Calu3 (cell line): ENCODE data around the gene QPCTL. TPM values are rescaled to one million over a fixed set of nuclear protein-coding genes. Genes with fewer than 3 reads are reported as not detected.
"Not testable (repeated sequence)": the region's sequence is repeated elsewhere in the genome, so short reads cannot be mapped to it uniquely, and the experiment has no call there.

Experiments used
- BruUV-seq: library from RNA; stranded (reverse); fragments of 400-500 nt; replicated peaks from 2 replicates; lab custom pipeline; 2021; lab: Mats Ljungman, UMichigan
- CTCF ChIA-PET: fragments of 300-600 bp; sonication (Branson Sonifier 250); formaldehyde crosslinking; loops from one replicate; lab custom pipeline; 2022; ENCODE audit warnings: antibody characterized with exemption; lab: Charles Lee
- DNase-seq: peaks from one replicate; pipeline ENCODE4 v3.0.0; 2022
- H3K27ac Mint-ChIP-seq: one replicate; pipeline ENCODE4 v1.8.0; 2022; ENCODE audit warnings: mixed read lengths; ENCODE audit not compliant: unreplicated experiment
- H3K27me3 Mint-ChIP-seq: one replicate; pipeline ENCODE4 v1.8.0; 2022; ENCODE audit warnings: mixed read lengths; ENCODE audit not compliant: unreplicated experiment
- H3K36me3 Mint-ChIP-seq: one replicate; pipeline ENCODE4 v1.8.0; 2022; ENCODE audit warnings: mild to moderate bottlenecking, moderate library complexity, mixed read lengths; ENCODE audit not compliant: insufficient read depth, unreplicated experiment
- H3K4me1 Mint-ChIP-seq: one replicate; pipeline ENCODE4 v1.8.0; 2022; ENCODE audit warnings: mild to moderate bottlenecking, low read depth, mixed read lengths; ENCODE audit not compliant: unreplicated experiment
- H3K4me3 Mint-ChIP-seq: one replicate; pipeline ENCODE4 v1.8.0; 2022; ENCODE audit warnings: mild to moderate bottlenecking, low read depth, moderate library complexity, mixed read lengths; ENCODE audit not compliant: unreplicated experiment
- H3K9me3 Mint-ChIP-seq: one replicate; pipeline ENCODE4 v1.8.0; 2022; ENCODE audit warnings: low read depth, mixed read lengths; ENCODE audit not compliant: unreplicated experiment
- intact Hi-C: fragments of 100-400 bp; cut with micrococcal nuclease; formaldehyde crosslinking; loops from one replicate; pipeline ENCODE4 v1.10.0; 2022; ENCODE audit not compliant: unreplicated experiment
- total RNA-seq: library from RNA; stranded (reverse); gene quantifications from 2 replicates; pipeline ENCODE4 v1.2.3, GENCODE V29; 2022
- TF ChIP-seq, protein P1 (sequence below): fragments of 200-600 bp; IDR thresholded peaks from one replicate; pipeline ENCODE4 v1.8.0; 2022; ENCODE audit warnings: antibody characterized with exemption; ENCODE audit not compliant: unreplicated experiment

Gene QPCTL
- total RNA-seq, 1 experiment from 2014 or later, result 20.4 TPM

DNA sequence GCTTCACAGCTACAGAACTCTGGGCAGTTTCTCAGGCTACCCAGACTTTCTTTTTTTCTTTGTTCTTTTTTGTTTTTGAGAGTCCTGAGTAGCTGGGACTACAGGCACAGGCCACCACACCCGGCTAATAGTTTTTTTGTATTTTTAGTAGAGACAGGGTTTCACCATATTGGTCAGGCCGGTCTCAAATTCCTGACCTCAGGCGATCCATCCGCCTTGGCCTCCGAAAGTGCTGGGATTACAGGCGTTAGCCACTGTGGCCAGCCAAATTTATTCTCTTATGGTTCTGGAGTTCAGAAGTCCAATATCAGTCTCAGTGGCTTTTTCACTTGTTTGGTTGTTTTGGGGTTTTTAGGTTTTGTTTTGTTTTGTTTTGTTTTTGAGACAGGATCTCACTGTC lies 53.1 kb downstream of the QPCTL start:
- BruUV-seq, result no TSS peak
- TF ChIP-seq, protein P1, sequence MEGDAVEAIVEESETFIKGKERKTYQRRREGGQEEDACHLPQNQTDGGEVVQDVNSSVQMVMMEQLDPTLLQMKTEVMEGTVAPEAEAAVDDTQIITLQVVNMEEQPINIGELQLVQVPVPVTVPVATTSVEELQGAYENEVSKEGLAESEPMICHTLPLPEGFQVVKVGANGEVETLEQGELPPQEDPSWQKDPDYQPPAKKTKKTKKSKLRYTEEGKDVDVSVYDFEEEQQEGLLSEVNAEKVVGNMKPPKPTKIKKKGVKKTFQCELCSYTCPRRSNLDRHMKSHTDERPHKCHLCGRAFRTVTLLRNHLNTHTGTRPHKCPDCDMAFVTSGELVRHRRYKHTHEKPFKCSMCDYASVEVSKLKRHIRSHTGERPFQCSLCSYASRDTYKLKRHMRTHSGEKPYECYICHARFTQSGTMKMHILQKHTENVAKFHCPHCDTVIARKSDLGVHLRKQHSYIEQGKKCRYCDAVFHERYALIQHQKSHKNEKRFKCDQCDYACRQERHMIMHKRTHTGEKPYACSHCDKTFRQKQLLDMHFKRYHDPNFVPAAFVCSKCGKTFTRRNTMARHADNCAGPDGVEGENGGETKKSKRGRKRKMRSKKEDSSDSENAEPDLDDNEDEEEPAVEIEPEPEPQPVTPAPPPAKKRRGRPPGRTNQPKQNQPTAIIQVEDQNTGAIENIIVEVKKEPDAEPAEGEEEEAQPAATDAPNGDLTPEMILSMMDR, result no peak
- Mint-ChIP-seq H3K36me3 (no peaks in the 10 kb centered on the region), H3K4me3 (no peak overlapping the region), H3K4me1 (no peaks in the 10 kb centered on the region), H3K27ac (no peak overlapping the region), H3K9me3 (no peaks in the 10 kb centered on the region), H3K27me3 (peaks cover 56% of the 10 kb centered on the region)
- intact Hi-C loops, result no loop called here
- CTCF ChIA-PET, result no interaction called here
- DNase-seq, result no peak

DNA sequence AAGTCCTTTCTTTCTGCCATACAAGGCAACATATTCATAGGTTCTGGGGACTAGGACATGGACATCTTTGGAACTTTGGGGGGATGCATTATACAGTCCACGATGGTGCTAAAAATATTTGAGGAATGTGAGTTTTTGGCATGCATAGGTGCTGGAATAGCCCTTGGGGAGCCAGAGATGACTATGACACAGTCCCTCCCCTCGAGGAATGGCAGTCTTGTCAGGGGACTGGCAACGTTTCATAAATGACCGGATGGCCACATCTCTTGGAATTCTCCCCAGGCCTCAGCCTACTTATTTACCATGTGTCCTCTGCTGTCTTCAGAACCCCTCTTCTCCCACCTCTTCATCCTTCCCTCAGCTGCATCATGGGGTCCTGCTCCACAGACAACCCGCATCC lies 54.4 kb downstream of the QPCTL start:
- no peak for DNase-seq
- CTCF ChIA-PET, result no interaction called here
- H3K4me3 Mint-ChIP-seq, result no peak overlapping the region
- H3K27me3 Mint-ChIP-seq, result peaks cover 56% of the 10 kb centered on the region
- no peaks in the 10 kb centered on the region for H3K36me3 Mint-ChIP-seq
- no peaks in the 10 kb centered on the region for H3K9me3 Mint-ChIP-seq
- TF ChIP-seq, protein P1, result no peak
- no peaks in the 10 kb centered on the region for H3K4me1 Mint-ChIP-seq
- no TSS peak for BruUV-seq
- no peak overlapping the region for H3K27ac Mint-ChIP-seq
- intact Hi-C loops, result no loop called here

DNA sequence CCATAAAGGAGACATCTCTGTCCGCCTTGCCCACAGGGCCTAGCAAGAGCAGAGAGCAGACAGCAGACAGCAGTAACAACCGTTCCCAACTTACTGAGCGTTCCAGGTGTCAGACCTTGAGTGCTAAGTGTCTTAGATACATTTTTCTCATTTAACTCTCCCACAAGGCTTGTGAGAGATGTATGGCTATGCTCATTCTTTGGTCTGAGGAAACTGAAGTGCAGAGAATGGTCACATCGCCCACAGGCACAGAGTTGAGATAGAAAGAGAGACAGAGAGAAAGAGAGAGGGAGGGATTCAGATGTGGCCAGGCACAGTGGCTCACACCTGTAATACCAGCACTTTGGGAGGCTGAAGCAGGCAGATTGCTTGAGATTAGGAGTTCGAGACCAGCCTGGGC lies 55.0 kb downstream of the QPCTL start:
- H3K36me3 Mint-ChIP-seq, result no peaks in the 10 kb centered on the region
- intact Hi-C loops, result no loop called here
- TF ChIP-seq, protein P1, result no peak
- no TSS peak for BruUV-seq
- H3K4me1 Mint-ChIP-seq, result no peaks in the 10 kb centered on the region
- no peak overlapping the region for H3K27ac Mint-ChIP-seq
- CTCF ChIA-PET, result no interaction called here
- no peaks in the 10 kb centered on the region for H3K9me3 Mint-ChIP-seq
- no peak for DNase-seq
- H3K4me3 Mint-ChIP-seq, result no peak overlapping the region
- H3K27me3 Mint-ChIP-seq, result peaks cover 52% of the 10 kb centered on the region

DNA sequence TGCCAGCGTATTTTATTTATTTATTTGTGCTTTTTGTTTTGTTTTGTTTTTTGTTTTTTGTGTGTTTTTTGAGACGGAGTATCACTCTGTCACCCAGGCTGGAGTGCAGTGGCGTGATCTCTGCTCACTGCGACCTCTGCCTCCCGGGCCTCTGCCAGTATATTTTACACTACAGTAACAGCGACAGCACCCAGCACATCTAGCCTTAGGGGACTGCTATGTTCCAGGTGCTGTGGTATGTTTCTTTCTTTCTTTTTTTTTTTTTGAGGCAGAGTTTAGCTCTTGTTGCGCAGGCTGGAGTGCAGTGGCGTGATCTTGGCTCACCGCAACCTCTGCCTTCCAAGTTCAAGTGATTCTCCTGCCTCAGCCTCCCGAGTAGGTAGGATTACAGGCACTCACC lies 59.0 kb downstream of the QPCTL start:
- DNase-seq, H3K27ac Mint-ChIP-seq, H3K36me3 Mint-ChIP-seq, H3K4me1 Mint-ChIP-seq, intact Hi-C loops, BruUV-seq, H3K9me3 Mint-ChIP-seq, CTCF ChIA-PET, H3K4me3 Mint-ChIP-seq: not testable (repeated sequence)
- H3K27me3 Mint-ChIP-seq, result peaks cover 35% of the 10 kb centered on the region

DNA sequence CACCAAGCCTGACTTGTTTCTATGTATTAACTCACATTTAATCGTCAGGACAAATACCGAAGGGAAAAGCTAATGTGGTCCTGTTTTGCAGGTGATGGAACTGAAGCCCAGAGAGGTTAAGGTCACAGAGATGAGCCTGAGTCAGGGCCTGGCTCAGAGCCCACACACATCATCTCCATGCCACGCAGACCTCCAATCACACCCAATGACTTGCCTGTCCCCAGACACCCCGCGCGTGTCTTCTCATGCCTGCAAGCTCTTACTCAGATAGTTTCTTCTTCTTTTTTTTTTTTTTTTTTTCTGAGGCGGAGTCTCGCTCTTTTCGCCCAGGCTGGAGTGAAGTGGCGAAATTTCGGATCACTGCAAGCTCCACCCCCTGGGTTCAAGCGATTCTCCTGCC lies 60.2 kb downstream of the QPCTL start:
- Mint-ChIP-seq H3K4me3 (no peak overlapping the region), H3K4me1 (no peaks in the 10 kb centered on the region), H3K9me3 (no peaks in the 10 kb centered on the region), H3K36me3 (no peaks in the 10 kb centered on the region), H3K27ac (no peak overlapping the region), H3K27me3 (peaks cover 35% of the 10 kb centered on the region)
- no peak for DNase-seq
- CTCF ChIA-PET, result interaction anchor here (0.5 to 0.7 kb wide), 2 partner anchors 64 to 755 kb away, joined by 3 to 6 read pairs; no protein-coding TSS in a partner anchor
- intact Hi-C loops, result no loop called here
- TF ChIP-seq, protein P1, result no peak
- BruUV-seq, result no TSS peak
